Trophoblast cell (in vitro differentiated cells and primary cell): ENCODE measurements around the gene ASTN2.
A peak's percentile ranks its signal among the peaks of the same experiment; 100 is the strongest.

Source experiments
- DNase-seq, 2 donors: peaks; one replicate each; pipeline ENCODE4 v3.0.0-alpha.2; 2016
- H2AFZ ChIP-seq: 2 replicates; pipeline ENCODE4 v1.6.1; 2013; ENCODE audit warnings: low read length, moderate library complexity, mild to moderate bottlenecking; ENCODE audit not compliant: insufficient read depth, poor library complexity
- H2AK5ac ChIP-seq: 2 replicates; pipeline ENCODE4 v1.6.1; 2013; ENCODE audit warnings: mild to moderate bottlenecking, low read length
- H2BK120ac ChIP-seq: 2 replicates; pipeline ENCODE4 v1.6.1; 2013; ENCODE audit warnings: low read length, mild to moderate bottlenecking, moderate library complexity; ENCODE audit not compliant: insufficient read depth, poor library complexity
- H2BK12ac ChIP-seq: 2 replicates; pipeline ENCODE4 v1.6.1; 2013; ENCODE audit warnings: mild to moderate bottlenecking, low read length, moderate library complexity
- H2BK5ac ChIP-seq: 2 replicates; pipeline ENCODE4 v1.6.1; 2013; ENCODE audit warnings: low read length, low read depth, moderate library complexity, mild to moderate bottlenecking; ENCODE audit not compliant: poor library complexity
- H3K14ac ChIP-seq: 2 replicates; pipeline ENCODE4 v1.6.1; 2013; ENCODE audit warnings: mild to moderate bottlenecking, low read length
- H3K18ac ChIP-seq: 2 replicates; pipeline ENCODE4 v1.6.1; 2013; ENCODE audit warnings: mild to moderate bottlenecking, low read length
- H3K23ac ChIP-seq: 2 replicates; pipeline ENCODE4 v1.6.1; 2013; ENCODE audit warnings: low read length
- H3K27ac ChIP-seq: 2 replicates; pipeline ENCODE4 v1.5.1; 2013; ENCODE audit warnings: low read depth, mild to moderate bottlenecking, inconsistent platforms, low read length, moderate library complexity
- H3K27me3 ChIP-seq: 2 replicates; pipeline ENCODE4 v1.6.1; 2013; ENCODE audit warnings: inconsistent platforms, mild to moderate bottlenecking, low read length, moderate library complexity; ENCODE audit not compliant: insufficient read depth
- H3K36me3 ChIP-seq, 2 experiments: 1 replicate in 1 of 2; 2 replicates in 1 of 2; pipeline ENCODE4 v1.6.1; 2013; ENCODE audit warnings: low read length in 2 of 2, mild to moderate bottlenecking in 2 of 2, moderate library complexity in 1 of 2; ENCODE audit not compliant: insufficient read depth in 2 of 2, control insufficient read depth in 1 of 2
- H3K4ac ChIP-seq: 2 replicates; pipeline ENCODE4 v1.6.1; 2013; ENCODE audit warnings: low read depth, mild to moderate bottlenecking, low read length, moderate library complexity
- H3K4me1 ChIP-seq, 2 experiments: 1 replicate in 1 of 2; 2 replicates in 1 of 2; pipeline ENCODE4 v1.6.1; 2013; ENCODE audit warnings: low read length in 2 of 2, mild to moderate bottlenecking in 2 of 2, moderate library complexity in 1 of 2; ENCODE audit not compliant: insufficient read depth in 2 of 2, control insufficient read depth in 1 of 2
- H3K4me2 ChIP-seq: 2 replicates; pipeline ENCODE4 v1.6.1; 2013; ENCODE audit warnings: inconsistent platforms, mild to moderate bottlenecking, low read length, moderate library complexity
- H3K4me3 ChIP-seq: 2 replicates; pipeline ENCODE4 v1.5.1; 2013; ENCODE audit warnings: mild to moderate bottlenecking, low read depth, low read length, inconsistent platforms
- H3K79me1 ChIP-seq: one replicate; pipeline ENCODE4 v1.6.1; 2013; ENCODE audit warnings: low read length
- H3K79me2 ChIP-seq: 2 replicates; pipeline ENCODE4 v1.6.1; 2013; ENCODE audit warnings: low read length, mild to moderate bottlenecking; ENCODE audit not compliant: control insufficient read depth, insufficient read depth, poor library complexity
- H3K9ac ChIP-seq: 2 replicates; pipeline ENCODE4 v1.6.1; 2013; ENCODE audit warnings: mild to moderate bottlenecking, low read length
- H3K9me3 ChIP-seq: 2 replicates; pipeline ENCODE4 v1.6.1; 2013; ENCODE audit warnings: low read depth, mild to moderate bottlenecking, control low read depth, inconsistent platforms, low read length; ENCODE audit not compliant: insufficient read depth
- H4K12ac ChIP-seq: 2 replicates; pipeline ENCODE4 v1.6.1; 2013; ENCODE audit warnings: low read depth, mild to moderate bottlenecking, low read length, moderate library complexity
- H4K8ac ChIP-seq: 2 replicates; pipeline ENCODE4 v1.6.1; 2013; ENCODE audit warnings: low read depth, mild to moderate bottlenecking, low read length, moderate library complexity
- H4K91ac ChIP-seq: one replicate; pipeline ENCODE4 v1.6.1; 2013; ENCODE audit warnings: low read depth, mild to moderate bottlenecking, low read length, moderate library complexity
- WGBS: extraction: QIAGEN DNeasy Blood & Tissue Kit; methylation state at CpG from one replicate; pipeline ENCODE4 v1.1.7; 2013; ENCODE audit warnings: missing lambda C conversion rate; ENCODE audit not compliant: insufficient read length, insufficient coverage; ENCODE audit errors: extremely low coverage; 5-methylcytosine and 5-hydroxymethylcytosine counted together

ASTN2 gene

DNA sequence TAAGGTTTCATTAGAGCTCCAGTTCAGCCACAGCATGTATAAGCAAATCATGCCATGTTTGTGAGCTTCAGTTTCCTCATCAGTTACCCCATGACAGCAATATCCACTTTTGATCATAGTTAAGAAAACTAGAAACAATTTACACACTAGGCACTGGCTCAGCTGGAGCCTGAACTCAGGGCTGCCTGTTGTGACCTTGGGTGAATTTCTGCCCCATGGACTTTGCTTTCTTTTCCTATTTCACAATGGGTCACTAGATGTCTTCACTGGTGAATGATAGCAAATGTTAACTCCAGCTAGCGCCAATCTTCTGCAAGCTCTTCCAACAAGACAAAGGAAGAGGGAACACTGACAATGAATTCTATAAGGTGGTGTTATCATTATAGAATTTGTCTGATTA, 961.1 kb downstream of the ASTN2 start:
- Histone ChIP-seq H3K9ac (no peak overlapping the region), H3K18ac (no peak overlapping the region), H2BK12ac (no peak overlapping the region), H4K91ac (no peak overlapping the region), H2BK5ac (no peak overlapping the region), H3K27me3 (no peaks in the 10 kb centered on the region), H3K14ac (no peak overlapping the region), H2BK120ac (no peak overlapping the region), H4K12ac (no peak overlapping the region), H4K8ac (no peak overlapping the region), H3K4me2 (no peak overlapping the region), H3K4ac (no peak overlapping the region), H3K4me1 (peaks cover 5 to 6% of the 10 kb centered on the region in 2 experiments), H3K27ac (no peak overlapping the region), H3K79me2 (peaks cover 2% of the 10 kb centered on the region), H3K36me3 (no peaks in the 10 kb centered on the region), H2AK5ac (no peak overlapping the region), H3K9me3 (no peaks in the 10 kb centered on the region), H3K23ac (no peak overlapping the region), H3K4me3 (no peak overlapping the region), H2AFZ (no peak overlapping the region), H3K79me1 (peaks cover 3% of the 10 kb centered on the region)
- WGBS = no CpG with 5 or more reads among the region's 1 CpG
- DNase-seq = no peak

DNA sequence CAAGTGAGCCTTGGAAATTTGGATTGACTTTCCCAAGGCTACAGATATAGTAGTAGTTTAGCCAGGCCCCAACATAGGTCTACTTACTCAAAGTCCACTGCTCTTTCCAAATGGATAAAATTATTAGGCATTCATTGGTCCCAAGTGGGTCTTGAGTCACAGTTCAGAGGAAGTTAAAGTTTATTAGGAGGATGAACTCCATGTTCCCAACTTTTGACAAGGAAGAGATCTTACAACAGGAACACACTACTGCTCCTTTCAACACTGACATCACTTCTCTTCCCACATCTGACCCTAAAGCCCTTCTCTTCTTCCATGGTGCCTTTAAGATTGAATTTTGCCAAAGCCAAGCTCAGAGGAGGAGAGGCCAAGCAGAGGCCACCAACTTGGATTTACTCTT, 962.2 kb downstream of the ASTN2 start:
- Histone ChIP-seq H4K12ac (no peak overlapping the region), H3K27me3 (no peaks in the 10 kb centered on the region), H4K8ac (no peak overlapping the region), H2AFZ (no peak overlapping the region), H3K9ac (no peak overlapping the region), H3K36me3 (no peaks in the 10 kb centered on the region), H3K23ac (no peak overlapping the region), H3K79me2 (peaks cover 2% of the 10 kb centered on the region), H2AK5ac (no peak overlapping the region), H3K9me3 (no peaks in the 10 kb centered on the region), H3K4me3 (no peak overlapping the region), H3K18ac (no peak overlapping the region), H4K91ac (no peak overlapping the region), H2BK5ac (no peak overlapping the region), H2BK120ac (no peak overlapping the region), H2BK12ac (no peak overlapping the region), H3K79me1 (peaks cover 3% of the 10 kb centered on the region), H3K4me1 (peaks cover 5 to 6% of the 10 kb centered on the region in 2 experiments), H3K27ac (no peak overlapping the region), H3K4me2 (no peak overlapping the region), H3K4ac (no peak overlapping the region), H3K14ac (no peak overlapping the region)
- DNase-seq = no peak

DNA sequence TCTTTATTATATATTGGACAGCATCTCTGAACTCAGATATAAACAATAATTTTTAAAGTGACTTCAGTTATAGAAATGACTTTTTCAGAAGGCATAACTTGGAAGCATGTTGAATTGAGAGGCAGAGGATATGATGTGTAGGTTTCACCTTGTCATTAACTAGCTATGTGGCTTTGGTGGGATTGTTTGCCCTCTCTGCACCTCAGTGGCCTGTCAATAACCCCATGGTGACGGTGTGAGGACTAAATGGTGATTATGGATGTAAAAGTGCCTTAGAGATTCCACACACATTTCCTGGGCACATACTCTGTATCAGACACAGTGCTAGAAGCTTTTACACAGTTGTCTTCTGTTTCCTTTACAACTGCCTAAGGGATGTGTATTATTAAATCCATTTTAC, 962.6 kb downstream of the ASTN2 start:
- Histone ChIP-seq H2AFZ (no peak overlapping the region), H2BK5ac (no peak overlapping the region), H3K4me2 (no peak overlapping the region), H4K8ac (no peak overlapping the region), H3K27me3 (no peaks in the 10 kb centered on the region), H3K4me1 (peaks cover 5 to 6% of the 10 kb centered on the region in 2 experiments), H3K4me3 (no peak overlapping the region), H3K18ac (no peak overlapping the region), H3K4ac (no peak overlapping the region), H3K79me1 (peaks cover 3% of the 10 kb centered on the region), H3K23ac (no peak overlapping the region), H3K36me3 (no peaks in the 10 kb centered on the region), H3K9ac (no peak overlapping the region), H2BK12ac (no peak overlapping the region), H3K9me3 (no peaks in the 10 kb centered on the region), H3K79me2 (peaks cover 2% of the 10 kb centered on the region), H2BK120ac (no peak overlapping the region), H2AK5ac (no peak overlapping the region), H3K14ac (no peak overlapping the region), H4K12ac (no peak overlapping the region), H4K91ac (no peak overlapping the region), H3K27ac (no peak overlapping the region)
- no CpG with 5 or more reads among the region's 1 CpG for WGBS
- no peak for DNase-seq

DNA sequence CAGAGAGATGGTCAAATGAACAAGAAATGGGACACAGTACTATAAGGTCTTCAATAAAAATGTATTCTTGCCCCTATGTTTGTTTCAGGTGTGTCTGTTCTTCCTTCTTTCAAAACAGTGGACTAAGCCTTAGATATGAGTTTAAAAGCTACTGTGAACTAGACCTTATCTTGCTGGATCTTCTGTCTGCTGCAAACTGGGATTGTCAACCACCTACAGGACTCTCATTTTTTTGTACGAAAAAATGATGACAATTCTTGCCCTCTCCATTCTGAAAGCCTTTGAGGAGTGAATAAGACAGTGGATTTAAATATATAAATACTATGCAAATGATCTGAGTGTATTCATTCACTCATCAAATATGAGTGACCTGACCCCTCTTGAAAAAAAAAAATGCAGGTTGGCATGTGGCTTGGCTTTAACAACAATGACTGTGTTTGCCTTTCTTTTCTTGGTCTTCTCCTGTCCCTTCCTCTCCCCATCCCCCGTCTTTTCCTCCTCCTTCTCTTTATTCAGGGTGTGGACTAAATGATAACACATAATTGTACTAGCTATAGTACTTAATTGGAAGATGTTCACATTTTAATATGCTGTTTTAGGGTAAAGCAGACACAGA, 963.2 kb downstream of the ASTN2 start:
- Histone ChIP-seq H3K14ac (no peak overlapping the region), H2AK5ac (no peak overlapping the region), H3K79me2 (peaks cover 2% of the 10 kb centered on the region), H3K27me3 (no peaks in the 10 kb centered on the region), H3K4me2 (no peak overlapping the region), H3K4ac (no peak overlapping the region), H3K36me3 (no peaks in the 10 kb centered on the region), H3K9me3 (no peaks in the 10 kb centered on the region), H3K23ac (no peak overlapping the region), H2AFZ (no peak overlapping the region), H3K4me1 (peaks cover 5 to 6% of the 10 kb centered on the region in 2 experiments), H2BK5ac (no peak overlapping the region), H3K18ac (no peak overlapping the region), H4K91ac (no peak overlapping the region), H3K9ac (no peak overlapping the region), H2BK12ac (no peak overlapping the region), H2BK120ac (no peak overlapping the region), H3K4me3 (no peak overlapping the region), H3K79me1 (peaks cover 3% of the 10 kb centered on the region), H4K12ac (no peak overlapping the region), H3K27ac (no peak overlapping the region), H4K8ac (no peak overlapping the region)
- WGBS = no CpG with 5 or more reads among the region's 2 CpGs
- peak in 1 of 2 donors; percentile 54 for DNase-seq
